Stomach (tissue), 9 donors: ENCODE results near the gene TACC3. TPM values are rescaled to one million over a fixed set of nuclear protein-coding genes. Genes with fewer than 3 reads are reported as not detected.

Experiments used
- DNase-seq, 2 donors: peaks; one replicate each; pipeline versions ENCODE4 v3.0.0 to v3.0.0-alpha.2; 2013 to 2019
- H3K27ac ChIP-seq, 5 donors: fragments of 200-600 bp in 4 of 5; sonication (generic) in 4 of 5; one replicate each; pipeline ENCODE4 v1.5.1; 2013 to 2019; ENCODE audit warnings: mild to moderate bottlenecking in 1 of 5, moderate library complexity in 1 of 5
- H3K27me3 ChIP-seq, 3 donors: fragments of 200-600 bp; sonication (generic); one replicate each; pipeline ENCODE4 v1.5.1; 2017 to 2019; ENCODE audit warnings: mixed run types in 1 of 3
- H3K36me3 ChIP-seq, 4 donors: fragments of 200-600 bp; sonication (generic); 1 replicate in 3 of 4; 2 replicates in 1 of 4; pipeline ENCODE4 v1.5.1; 2016 to 2019
- H3K4me1 ChIP-seq, 4 donors: fragments of 200-600 bp; sonication (generic); one replicate each; pipeline ENCODE4 v1.5.1; 2016 to 2019
- H3K4me3 ChIP-seq, 4 donors: fragments of 200-600 bp; sonication (generic) in 3 of 4; one replicate each; pipeline ENCODE4 v1.5.1; 2016 to 2019; ENCODE audit warnings: mild to moderate bottlenecking in 1 of 4
- H3K9me3 ChIP-seq, 4 donors: fragments of 200-600 bp; sonication (generic); one replicate each; pipeline ENCODE4 v1.5.1; 2016 to 2019
- EP300 ChIP-seq: sonication (generic); formaldehyde crosslinking; IDR thresholded peaks from one replicate; pipeline ENCODE4 v1.6.1; 2017; ENCODE audit warnings: antibody characterized with exemption
- POLR2A ChIP-seq, 4 donors: fragments of 450-650 bp; IDR thresholded peaks; one replicate each; pipeline ENCODE4 v1.6.1; 2016; ENCODE audit warnings: antibody characterized with exemption in 4 of 4, control low read depth in 2 of 4, mild to moderate bottlenecking in 1 of 4, moderate library complexity in 1 of 4
- POLR2AphosphoS5 ChIP-seq, 3 donors: sonication (generic); formaldehyde crosslinking; IDR thresholded peaks; one replicate each; pipeline ENCODE4 v1.6.1; 2016; ENCODE audit warnings: antibody characterized with exemption in 3 of 3
- WGBS, 5 donors: extraction: QIAGEN DNeasy Blood & Tissue Kit in 3 of 5; methylation state at CpG; one replicate each; pipeline versions ENCODE4 v1.1.5 to v1.1.7; 2013 to 2018; 5-methylcytosine and 5-hydroxymethylcytosine counted together
- intact Hi-C: fragments of 100-400 bp; cut with DNase I; formaldehyde crosslinking; loops from one replicate; pipeline ENCODE4 v1.15.1; 2023; ENCODE audit warnings: low total_unique reads
- polyA plus RNA-seq, 3 donors: library from polyadenylated mRNA; stranded (reverse); fragments of 200-250 nt; gene quantifications; one replicate each; pipeline ENCODE4 v1.2.3, GENCODE V29; 2013
- total RNA-seq, 5 donors: library from RNA; depleted of rRNA; stranded (reverse); fragments of >200 nt; gene quantifications; one replicate each; pipeline versions ENCODE4 v1.1.0 to v1.2.3, GENCODE V29; 2014 to 2016
- TF ChIP-seq, protein P1 (sequence below), 7 experiments: fragments of 450-650 bp in 4 of 7; fragments of 200-600 bp in 3 of 7; sonication (generic) in 3 of 7; IDR thresholded peaks; one replicate each; pipeline ENCODE4 v1.5.1; 2016 to 2019; ENCODE audit warnings: antibody characterized with exemption in 7 of 7, control low read depth in 2 of 7, mild to moderate bottlenecking in 1 of 7
- donor health status: healthy with polysubstance abuse.
- donor health status: Bipolar disorder and iron deficiency.
- donor health status: healthy.

The TACC3 gene
- total and polyA plus RNA-seq, 8 donors, result 7.2 to 74.1 (median 24.8) TPM

DNA sequence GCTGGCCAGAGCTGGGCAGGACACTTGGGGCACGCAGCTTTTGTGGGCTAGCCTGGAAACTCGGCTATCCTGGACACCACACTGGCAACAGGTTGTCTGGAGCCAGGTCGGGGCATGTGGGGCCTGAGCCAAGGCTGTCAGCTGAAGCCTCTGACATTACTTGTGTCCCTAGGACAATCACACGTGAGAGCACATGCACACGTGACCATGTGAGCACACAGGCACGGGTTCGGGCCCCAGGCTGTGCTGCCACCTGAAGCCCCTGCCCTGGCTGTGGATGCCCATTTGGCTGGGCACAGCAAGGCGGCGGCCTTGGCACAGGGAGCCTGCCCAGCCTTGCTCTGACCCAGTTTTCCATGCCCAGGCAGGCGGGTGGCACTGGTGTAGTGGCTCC is 63.1 kb downstream of the TACC3 start:
- Histone ChIP-seq H3K9me3 (no peaks in the 10 kb centered on the region), H3K4me1 (peaks cover 0 to 11% (median 9%) of the 10 kb centered on the region in 4 donors), H3K4me3 (no peak overlapping the region), H3K36me3 (no peaks in the 10 kb centered on the region), H3K27ac (no peak overlapping the region), H3K27me3 (peaks cover 0 to 26% (median 0%) of the 10 kb centered on the region in 3 donors)
- WGBS, 5 donors, result 57 to 77% (median 68%) methylated on average over 6 to 10 of the region's 10 CpGs
- no peak for DNase-seq
- no peak for TF ChIP-seq POLR2A (IDR thresholded peaks at IDR 0.05)
- TF ChIP-seq POLR2AphosphoS5 (IDR thresholded peaks at IDR 0.05), result no peak
- TF ChIP-seq, protein P1, sequence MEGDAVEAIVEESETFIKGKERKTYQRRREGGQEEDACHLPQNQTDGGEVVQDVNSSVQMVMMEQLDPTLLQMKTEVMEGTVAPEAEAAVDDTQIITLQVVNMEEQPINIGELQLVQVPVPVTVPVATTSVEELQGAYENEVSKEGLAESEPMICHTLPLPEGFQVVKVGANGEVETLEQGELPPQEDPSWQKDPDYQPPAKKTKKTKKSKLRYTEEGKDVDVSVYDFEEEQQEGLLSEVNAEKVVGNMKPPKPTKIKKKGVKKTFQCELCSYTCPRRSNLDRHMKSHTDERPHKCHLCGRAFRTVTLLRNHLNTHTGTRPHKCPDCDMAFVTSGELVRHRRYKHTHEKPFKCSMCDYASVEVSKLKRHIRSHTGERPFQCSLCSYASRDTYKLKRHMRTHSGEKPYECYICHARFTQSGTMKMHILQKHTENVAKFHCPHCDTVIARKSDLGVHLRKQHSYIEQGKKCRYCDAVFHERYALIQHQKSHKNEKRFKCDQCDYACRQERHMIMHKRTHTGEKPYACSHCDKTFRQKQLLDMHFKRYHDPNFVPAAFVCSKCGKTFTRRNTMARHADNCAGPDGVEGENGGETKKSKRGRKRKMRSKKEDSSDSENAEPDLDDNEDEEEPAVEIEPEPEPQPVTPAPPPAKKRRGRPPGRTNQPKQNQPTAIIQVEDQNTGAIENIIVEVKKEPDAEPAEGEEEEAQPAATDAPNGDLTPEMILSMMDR (IDR thresholded peaks at IDR 0.05), result no peak
- TF ChIP-seq EP300, result no peak
- intact Hi-C loops, result no loop called here

DNA sequence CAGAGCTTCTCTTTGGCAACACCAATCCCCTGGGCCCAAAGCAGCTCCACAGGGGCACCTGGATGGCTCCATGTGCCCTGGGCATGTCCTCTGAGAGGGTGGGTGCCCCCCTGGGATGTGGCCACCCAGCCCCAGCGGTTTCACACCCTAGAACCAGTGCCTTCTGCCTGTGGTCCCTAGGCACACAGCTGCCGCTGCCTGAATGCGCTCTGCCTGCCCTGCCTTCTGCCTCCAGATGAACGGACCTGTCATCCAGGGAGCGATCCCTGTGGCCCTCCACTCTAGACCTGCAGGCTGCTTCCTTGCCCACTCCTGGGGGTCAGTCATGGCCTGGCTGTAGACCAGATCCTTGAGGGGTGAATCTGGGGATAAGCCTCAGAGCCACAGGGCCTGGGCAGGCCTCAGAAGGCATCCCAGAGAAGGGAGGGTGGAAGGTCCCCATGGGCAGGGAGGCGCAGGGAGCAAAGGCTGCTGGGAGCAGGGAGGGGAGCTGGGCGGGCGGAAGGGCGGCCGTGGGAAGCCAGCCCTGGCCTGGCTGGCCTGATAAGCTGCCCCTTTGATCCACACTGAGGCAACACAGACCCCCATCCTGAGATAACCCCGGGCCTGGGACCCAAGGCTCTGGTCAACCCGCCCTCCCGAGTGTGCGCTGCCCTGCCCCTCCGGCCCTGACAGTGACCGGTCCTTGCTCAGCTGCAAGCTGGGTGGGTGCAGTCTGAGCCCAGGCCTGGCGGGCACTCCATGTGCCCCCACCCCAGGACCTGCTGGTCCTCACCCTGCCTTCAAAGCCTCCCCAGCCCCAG is 63.7 kb downstream of the TACC3 start:
- TF ChIP-seq EP300, result no peak
- no peak for TF ChIP-seq POLR2A (IDR thresholded peaks at IDR 0.05)
- TF ChIP-seq, protein P1 (IDR thresholded peaks at IDR 0.05), result no peak
- TF ChIP-seq POLR2AphosphoS5 (IDR thresholded peaks at IDR 0.05), result no peak
- H3K27ac ChIP-seq, result no peak overlapping the region

DNA sequence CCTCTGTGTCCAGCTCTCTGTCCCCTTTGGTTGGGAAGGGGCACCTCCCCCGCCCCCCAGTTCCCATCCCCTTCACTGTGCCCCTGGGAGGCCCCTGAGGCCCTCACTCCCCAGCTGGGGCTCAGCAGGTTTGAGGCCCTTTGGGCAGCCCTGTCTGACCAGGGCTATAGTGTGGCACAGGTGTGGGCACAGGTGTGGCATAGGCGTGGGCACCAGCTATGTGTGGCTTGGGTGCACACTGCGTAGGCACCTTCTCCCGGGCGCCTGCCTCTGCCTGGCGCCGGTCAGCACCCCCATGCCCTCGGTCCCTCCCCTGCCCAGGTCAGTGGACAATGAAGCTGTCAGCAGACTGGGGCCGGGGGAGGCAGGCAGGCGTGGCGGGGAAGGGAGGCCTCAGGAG is 64.3 kb downstream of the TACC3 start:
- Histone ChIP-seq H3K4me3 (no peak overlapping the region), H3K4me1 (peaks cover 0 to 11% (median 9%) of the 10 kb centered on the region in 4 donors), H3K27ac (no peak overlapping the region), H3K9me3 (no peaks in the 10 kb centered on the region), H3K27me3 (peaks cover 0 to 28% (median 0%) of the 10 kb centered on the region in 3 donors), H3K36me3 (no peaks in the 10 kb centered on the region)
- 66 to 87% (median 69%) methylated on average over 2 to 11 of the region's 11 CpGs for WGBS, 5 donors
- intact Hi-C loops, result no loop called here
- no peak for DNase-seq
- TF ChIP-seq POLR2AphosphoS5 (IDR thresholded peaks at IDR 0.05) (no peak), EP300 (no peak), POLR2A (IDR thresholded peaks at IDR 0.05) (no peak)
- TF ChIP-seq, protein P1 (IDR thresholded peaks at IDR 0.05), result no peak

More for the DNA sequence above, 63.7 kb downstream of the TACC3 start:
- Histone ChIP-seq H3K9me3 (no peaks in the 10 kb centered on the region), H3K4me3 (no peak overlapping the region), H3K27me3 (peaks cover 0 to 24% (median 0%) of the 10 kb centered on the region in 3 donors), H3K4me1 (peaks cover 0 to 11% (median 9%) of the 10 kb centered on the region in 4 donors), H3K36me3 (no peaks in the 10 kb centered on the region)
- peak in 1 of 2 donors; percentile 84 for DNase-seq
- intact Hi-C loops, result no loop called here
- WGBS, 5 donors, result 50 to 69% (median 52%) methylated on average over 12 to 17 of the region's 17 CpGs

DNA sequence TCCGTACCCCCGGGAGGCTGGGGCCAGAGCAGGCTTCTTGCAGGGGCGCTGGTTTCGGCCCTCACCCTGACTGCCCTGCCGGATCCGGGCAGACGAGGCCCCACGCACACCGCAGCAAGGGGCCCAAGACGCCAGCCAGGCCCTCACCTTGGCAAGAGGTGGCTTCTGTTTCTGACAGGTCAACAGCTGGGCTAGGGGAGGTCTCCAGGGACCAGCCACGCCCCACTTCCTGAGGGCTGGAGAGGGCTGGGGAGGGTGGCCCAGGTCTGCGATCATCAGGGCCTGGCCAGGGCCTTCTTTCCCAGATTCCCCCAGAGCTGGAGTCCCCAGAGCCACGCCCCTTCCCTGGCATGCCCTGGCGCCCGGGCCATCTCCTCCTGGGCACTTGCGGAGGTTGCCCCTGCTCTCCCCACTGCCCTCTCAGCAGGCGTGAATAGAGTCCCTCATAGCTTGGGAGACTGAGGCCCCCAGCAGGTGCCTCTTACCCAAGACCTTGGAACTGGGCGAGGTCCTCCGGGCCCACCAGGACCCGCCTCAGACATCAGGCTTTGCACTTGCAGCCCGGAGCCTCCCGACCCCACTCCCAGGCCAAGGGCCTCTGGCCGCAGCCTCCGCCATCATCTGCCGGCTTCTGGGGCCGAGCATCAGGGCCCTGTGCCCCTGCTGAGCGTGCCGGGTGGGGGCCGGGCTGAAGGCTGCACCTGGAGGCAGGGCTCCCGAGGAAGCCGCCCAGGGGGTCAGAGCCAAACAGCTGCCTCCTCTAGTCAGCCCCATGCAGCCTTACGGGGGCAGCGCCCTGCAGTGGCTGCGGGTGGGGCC is 65.4 kb downstream of the TACC3 start:
- Histone ChIP-seq H3K36me3 (no peaks in the 10 kb centered on the region), H3K27ac (no peak overlapping the region), H3K4me3 (no peak overlapping the region), H3K27me3 (peaks cover 0 to 32% (median 0%) of the 10 kb centered on the region in 3 donors), H3K4me1 (peaks cover 0 to 11% (median 9%) of the 10 kb centered on the region in 4 donors), H3K9me3 (no peaks in the 10 kb centered on the region)
- 70 to 88% (median 78%) methylated on average over 10 to 34 of the region's 34 CpGs for WGBS, 5 donors
- no peak for DNase-seq
- no peak for TF ChIP-seq EP300
- TF ChIP-seq, protein P1 (IDR thresholded peaks at IDR 0.05), result no peak
- no peak for TF ChIP-seq POLR2AphosphoS5 (IDR thresholded peaks at IDR 0.05)
- no peak for TF ChIP-seq POLR2A (IDR thresholded peaks at IDR 0.05)
- intact Hi-C loops, result no loop called here
